Measurements from ENCODE around the gene ELMO1.

DNA sequence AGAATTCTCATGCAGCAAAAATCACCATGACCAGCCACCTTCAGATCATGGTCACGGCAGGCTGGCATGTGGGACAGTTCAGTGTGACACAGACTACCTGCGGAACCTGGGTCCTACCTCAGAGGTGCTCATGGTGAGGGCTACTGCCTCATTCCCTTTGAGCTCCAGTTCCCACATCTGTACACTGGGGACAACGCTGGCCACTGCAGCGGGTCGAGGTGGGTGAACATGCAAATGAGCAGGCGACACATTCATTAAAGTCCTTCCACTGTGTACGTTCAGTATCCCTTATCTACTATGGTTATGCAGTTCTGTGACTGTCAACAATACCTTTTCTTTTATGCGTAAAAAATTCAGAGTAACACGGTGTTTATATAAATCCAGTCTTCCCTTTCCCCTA lies 505.7 kb downstream of the ELMO1 start:
- TF ChIP-seq, protein P1, sequence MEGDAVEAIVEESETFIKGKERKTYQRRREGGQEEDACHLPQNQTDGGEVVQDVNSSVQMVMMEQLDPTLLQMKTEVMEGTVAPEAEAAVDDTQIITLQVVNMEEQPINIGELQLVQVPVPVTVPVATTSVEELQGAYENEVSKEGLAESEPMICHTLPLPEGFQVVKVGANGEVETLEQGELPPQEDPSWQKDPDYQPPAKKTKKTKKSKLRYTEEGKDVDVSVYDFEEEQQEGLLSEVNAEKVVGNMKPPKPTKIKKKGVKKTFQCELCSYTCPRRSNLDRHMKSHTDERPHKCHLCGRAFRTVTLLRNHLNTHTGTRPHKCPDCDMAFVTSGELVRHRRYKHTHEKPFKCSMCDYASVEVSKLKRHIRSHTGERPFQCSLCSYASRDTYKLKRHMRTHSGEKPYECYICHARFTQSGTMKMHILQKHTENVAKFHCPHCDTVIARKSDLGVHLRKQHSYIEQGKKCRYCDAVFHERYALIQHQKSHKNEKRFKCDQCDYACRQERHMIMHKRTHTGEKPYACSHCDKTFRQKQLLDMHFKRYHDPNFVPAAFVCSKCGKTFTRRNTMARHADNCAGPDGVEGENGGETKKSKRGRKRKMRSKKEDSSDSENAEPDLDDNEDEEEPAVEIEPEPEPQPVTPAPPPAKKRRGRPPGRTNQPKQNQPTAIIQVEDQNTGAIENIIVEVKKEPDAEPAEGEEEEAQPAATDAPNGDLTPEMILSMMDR (IDR thresholded peaks at IDR 0.05) = no peak
- no peak for TF ChIP-seq POLR2AphosphoS5 (IDR thresholded peaks at IDR 0.05)
